ENCODE measurements around the gene BRDT.
"Not testable (repeated sequence)": the region's sequence is repeated elsewhere in the genome, so short reads cannot be mapped to it uniquely, and the experiment has no call there.

BRDT gene

GRCh38 chr1:91981996-91982609 lies 32.9 kb downstream of the BRDT start:
- no peak for DNase-seq (ENCODE audit: low spot score)

DNA sequence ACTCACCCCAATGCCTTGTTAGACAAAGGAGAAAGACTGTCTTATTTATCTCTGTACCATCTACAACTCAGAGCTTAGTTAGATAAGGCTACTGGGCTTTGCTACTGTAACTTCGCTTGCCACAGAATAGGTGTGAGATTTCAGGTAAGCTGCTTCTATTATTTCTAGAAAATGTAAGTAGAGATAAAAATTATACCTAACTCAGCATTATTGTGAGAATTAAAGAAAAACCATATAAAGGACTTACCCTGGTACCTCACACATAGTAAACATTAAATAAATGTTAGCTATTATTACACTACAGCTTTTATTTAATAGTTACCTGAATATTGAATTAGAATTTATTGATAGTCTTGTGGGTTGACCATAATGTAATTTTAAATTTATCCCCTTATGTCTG lies 44.1 kb downstream of the BRDT start:
- DNase-seq (ENCODE audit: low spot score) = no peak

DNA sequence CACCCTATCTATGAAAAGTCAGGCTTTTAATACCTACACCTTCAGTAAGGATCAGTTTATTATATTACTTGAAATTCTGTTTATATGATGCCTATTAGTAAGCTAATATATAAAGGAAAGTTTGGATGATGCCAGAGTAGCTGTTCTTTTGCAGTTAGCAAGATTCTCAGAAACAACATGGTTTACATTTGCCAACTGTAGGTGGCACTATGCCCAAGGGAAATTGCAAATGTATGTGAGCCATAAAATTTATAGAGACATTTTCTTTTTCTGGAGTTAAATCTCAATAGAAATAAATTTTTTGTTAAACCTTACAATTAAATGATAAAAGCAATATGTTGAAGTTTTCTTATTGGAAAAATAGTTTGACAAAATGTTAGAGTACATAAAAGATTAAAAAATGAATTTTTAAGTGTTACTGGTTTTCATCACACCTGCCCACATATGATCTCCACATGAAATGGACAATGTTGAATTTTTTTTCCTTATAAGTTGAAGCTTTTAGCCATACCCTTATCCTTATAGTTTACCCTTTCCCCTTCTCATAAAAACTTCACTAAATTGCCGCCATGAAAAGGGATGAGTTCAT lies 48.5 kb downstream of the BRDT start:
- DNase-seq (ENCODE audit: low spot score) = peak; percentile 61

DNA sequence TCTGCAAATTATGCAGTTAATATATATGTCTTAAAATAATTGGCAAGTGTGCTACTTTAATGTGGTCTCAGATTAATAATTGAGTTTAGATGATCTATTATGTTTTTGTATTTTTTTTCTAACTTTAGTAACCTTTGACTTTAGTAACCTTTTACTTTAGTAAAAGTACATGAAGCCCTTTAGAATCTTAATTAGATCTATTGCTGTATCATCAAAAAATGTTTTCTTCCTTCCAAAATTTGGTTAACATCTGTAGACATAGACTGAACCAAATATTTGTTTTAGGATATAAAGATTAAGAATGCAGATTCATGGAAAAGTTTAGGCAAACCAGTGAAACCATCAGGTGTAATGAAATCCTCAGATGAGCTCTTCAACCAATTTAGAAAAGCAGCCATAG lies 54.9 kb downstream of the BRDT start:
- DNase-seq (ENCODE audit: low spot score) = no peak

DNA sequence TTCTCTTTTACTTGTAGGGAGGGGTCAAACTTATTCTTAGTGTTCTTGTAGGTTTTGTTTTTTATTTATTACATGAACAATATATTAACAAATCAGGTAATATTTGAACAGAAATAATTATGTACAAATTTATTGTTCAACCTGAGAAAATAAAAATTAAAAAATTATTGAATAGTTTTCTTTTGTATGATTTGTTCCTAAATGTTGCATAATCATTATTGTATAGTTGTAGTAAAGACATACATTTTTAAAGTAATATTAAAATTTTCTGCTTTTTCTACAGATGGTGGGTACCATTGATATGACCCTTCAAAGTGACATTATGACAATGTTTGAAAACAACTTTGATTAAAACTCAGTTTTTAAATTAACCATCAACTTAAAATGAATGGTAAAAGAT lies 64.7 kb downstream of the BRDT start:
- DNase-seq (ENCODE audit: low spot score) = no peak

- DNase-seq (ENCODE audit: low spot score) = no peak
These were observed 67.6 kb downstream of the BRDT start for GRCh38 chr1:92016720-92017316.

DNA sequence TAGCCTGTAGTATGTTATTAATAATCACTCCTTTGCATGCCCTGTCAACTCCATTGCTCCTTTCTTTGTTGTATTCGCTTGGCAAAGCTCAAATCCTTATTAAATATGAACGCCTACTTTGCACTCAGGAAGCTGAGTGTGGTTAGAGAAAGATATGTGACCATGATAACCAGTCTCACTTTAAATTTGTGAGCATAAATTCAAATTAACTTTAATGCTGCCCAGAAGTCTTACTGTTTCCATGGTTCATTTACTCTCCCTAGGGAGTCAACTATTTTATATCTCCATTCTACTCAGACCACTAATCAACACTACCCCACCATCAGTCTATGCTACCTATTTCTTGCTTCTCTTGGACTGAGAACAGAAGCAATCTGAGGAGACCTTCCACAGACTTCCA lies 68.5 kb downstream of the BRDT start:
- no peak for DNase-seq (ENCODE audit: low spot score)

- DNase-seq (ENCODE audit: low spot score) = not testable (repeated sequence)
These were observed 76.8 kb downstream of the BRDT start for GRCh38 chr1:92026042-92026441.

GRCh38 chr1:92026806-92027205 lies 77.6 kb downstream of the BRDT start:
- DNase-seq (ENCODE audit: low spot score) = no peak

GRCh38 chr1:92029241-92029922 lies 80.2 kb downstream of the BRDT start:
- no peak for DNase-seq (ENCODE audit: low spot score)

DNA sequence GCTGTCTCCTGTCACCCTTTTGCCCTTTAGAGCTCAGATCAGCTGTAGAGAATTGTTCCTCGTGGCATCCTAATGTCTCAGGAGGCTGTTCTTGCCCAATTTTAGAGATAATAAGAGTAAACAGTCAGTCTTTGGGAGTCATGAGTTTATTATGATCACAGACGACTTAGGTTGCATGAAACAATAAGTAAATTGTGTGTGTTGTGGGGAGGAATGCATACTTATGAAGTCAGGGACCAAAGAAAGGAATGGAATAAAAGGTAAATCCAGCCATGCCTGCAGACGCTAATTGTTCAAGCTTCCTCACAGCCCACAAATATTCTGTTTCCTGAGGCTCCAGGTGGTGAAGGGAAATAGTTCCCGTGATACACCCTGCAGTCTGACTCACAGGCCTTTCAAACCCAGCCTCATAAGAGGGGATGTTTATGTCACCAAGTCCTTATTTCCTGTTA lies 81.5 kb downstream of the BRDT start:
- DNase-seq (ENCODE audit: low spot score) = peak; percentile 9

GRCh38 chr1:92031281-92032110 lies 82.3 kb downstream of the BRDT start:
- no peak for DNase-seq (ENCODE audit: low spot score)

GRCh38 chr1:92037400-92037799 lies 88.2 kb downstream of the BRDT start:
- no peak for DNase-seq (ENCODE audit: low spot score)

GRCh38 chr1:92038695-92039346 lies 89.6 kb downstream of the BRDT start:
- DNase-seq (ENCODE audit: low spot score) = no peak

GRCh38 chr1:92040971-92041370 lies 91.8 kb downstream of the BRDT start:
- no peak for DNase-seq (ENCODE audit: low spot score)

DNA sequence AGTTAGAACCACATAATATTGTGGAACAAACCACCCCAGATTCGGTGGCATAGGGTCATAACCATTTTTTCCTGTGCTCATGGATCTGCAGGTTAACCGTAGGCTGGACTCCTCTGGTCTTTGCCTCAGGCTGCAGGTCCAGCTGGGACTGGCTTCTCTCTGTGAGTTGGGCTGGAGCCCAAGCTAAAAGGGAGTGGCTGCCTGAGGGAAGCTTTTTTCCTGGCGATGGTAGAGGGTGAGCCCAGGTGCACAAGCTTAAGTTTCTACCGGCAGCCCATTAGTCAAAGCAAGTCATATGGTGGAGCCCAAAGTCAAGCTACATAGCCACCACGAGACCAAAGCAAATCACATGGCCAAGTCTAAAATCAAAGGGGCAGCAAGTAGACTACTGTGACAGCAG lies 94.4 kb downstream of the BRDT start:
- DNase-seq (ENCODE audit: low spot score) = no peak

DNA sequence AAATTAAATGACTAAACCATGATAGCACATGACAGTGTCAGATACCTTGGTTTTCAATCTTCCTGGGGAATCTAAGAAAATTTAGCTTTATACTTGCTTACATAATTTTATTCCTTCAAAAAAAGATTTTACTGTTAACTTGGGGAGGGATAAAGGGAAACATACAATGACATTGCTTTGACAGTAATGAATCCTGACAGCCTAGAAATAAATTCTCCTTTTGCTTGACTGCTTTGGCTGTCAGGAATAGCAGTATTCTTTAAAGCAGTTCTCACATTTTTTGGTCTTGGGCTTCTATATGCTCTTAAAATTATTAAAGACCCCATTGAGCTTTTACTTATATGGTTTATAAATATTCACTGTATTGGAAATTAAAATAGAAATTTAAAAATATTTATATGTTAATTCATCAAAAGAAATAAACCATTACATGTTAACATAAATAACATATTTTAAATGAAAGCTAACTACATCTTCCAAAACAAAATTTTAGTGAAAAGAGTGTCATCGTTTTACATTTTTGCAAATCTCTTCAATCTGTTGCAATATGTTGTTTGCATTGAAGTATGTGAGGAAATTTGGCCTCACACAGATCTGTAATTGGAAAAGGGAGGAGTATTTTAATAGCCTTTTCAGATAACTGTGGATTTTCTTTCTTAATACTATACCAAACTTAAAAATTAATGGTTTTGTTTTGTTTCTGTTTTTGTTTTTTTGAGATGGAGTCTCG lies 96.7 kb downstream of the BRDT start:
- DNase-seq (ENCODE audit: low spot score) = no peak

GRCh38 chr1:92051948-92052347 lies 102.7 kb downstream of the BRDT start:
- no peak for DNase-seq (ENCODE audit: low spot score)
